MV-4-11 (cell line): ENCODE measurements around the gene SLC16A13.
A peak's percentile ranks its signal among the peaks of the same experiment; 100 is the strongest.
"Not testable (repeated sequence)": the region's sequence is repeated elsewhere in the genome, so short reads cannot be mapped to it uniquely, and the experiment has no call there.

Experiments
- DNase-seq: peaks from one replicate; lab custom pipeline; 2025; lab: John Stamatoyannopoulos, UW

SLC16A13 gene

GRCh38 chr17:7029659-7030058, 6.2 kb upstream of the SLC16A13 start:
- no peak for DNase-seq

DNA sequence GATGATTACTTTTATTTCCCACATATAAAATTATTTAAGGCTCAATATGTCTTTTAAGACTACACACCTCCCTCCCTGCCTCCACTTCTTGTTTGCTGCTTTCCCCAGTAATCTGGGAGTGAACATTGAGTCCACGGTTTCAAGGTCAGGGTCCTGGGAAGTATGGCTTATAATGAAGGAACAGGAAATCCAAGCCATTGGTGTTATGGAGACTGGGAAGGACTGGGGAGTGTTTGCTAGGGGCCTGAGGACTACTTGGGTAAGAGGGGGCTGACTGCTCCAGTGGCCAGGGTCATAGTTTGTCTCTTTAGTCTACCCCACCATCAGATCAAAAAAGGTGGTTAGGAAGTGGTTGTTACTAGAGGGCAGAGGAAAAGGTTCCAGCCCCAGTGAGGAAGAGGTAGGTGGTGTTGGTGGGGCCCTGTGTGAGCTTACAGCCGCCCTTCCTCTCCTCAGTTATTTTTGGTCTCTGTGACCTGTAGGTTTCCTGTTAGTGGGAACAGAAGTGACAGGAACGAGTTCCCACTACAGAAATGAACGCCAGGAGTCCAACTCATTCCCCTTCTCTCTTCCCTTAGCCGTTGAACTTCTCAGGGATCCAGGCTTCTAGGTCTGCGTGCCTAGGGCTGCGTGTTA, 742 bp upstream of the SLC16A13 start:
- no peak for DNase-seq

DNA sequence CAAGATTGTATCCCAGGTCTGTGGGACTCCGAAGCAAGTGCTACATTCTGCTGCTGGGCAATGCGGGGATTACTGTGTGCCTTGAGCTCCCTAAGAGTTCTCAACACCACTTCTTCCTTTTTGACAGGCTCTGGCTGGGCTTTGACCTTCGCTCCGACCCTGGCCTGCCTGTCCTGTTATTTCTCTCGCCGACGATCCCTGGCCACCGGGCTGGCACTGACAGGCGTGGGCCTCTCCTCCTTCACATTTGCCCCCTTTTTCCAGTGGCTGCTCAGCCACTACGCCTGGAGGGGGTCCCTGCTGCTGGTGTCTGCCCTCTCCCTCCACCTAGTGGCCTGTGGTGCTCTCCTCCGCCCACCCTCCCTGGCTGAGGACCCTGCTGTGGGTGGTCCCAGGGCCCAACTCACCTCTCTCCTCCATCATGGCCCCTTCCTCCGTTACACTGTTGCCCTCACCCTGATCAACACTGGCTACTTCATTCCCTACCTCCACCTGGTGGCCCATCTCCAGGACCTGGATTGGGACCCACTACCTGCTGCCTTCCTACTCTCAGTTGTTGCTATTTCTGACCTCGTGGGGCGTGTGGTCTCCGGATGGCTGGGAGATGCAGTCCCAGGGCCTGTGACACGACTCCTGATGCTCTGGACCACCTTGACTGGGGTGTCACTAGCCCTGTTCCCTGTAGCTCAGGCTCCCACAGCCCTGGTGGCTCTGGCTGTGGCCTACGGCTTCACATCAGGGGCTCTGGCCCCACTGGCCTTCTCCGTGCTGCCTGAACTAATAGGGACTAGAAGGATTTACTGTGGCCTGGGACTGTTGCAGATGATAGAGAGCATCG, 2.4 kb downstream of the SLC16A13 start:
- no peak for DNase-seq

DNA sequence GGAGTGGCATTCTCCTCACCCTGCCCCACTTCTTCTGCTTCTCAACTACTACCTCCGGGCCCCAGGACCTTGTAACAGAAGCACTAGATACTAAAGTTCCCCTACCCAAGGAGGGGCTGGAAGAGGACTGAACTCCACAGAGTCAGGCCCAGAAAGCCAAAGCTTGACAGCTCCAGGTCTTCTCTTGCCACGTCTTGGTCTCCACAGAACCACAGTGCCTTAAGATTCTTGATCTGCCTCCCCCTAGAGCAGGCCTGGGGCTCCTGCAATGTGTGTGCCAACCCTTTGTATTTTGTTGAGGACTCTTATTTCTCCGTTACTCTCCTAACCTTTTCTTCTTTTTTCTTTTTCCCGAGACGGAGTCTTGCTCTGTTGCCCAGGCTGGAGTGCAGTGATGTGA, 4.0 kb downstream of the SLC16A13 start:
- no peak for DNase-seq

- DNase-seq = no peak
These were observed 6.0 kb downstream of the SLC16A13 start for GRCh38 chr17:7041607-7042500.

DNA sequence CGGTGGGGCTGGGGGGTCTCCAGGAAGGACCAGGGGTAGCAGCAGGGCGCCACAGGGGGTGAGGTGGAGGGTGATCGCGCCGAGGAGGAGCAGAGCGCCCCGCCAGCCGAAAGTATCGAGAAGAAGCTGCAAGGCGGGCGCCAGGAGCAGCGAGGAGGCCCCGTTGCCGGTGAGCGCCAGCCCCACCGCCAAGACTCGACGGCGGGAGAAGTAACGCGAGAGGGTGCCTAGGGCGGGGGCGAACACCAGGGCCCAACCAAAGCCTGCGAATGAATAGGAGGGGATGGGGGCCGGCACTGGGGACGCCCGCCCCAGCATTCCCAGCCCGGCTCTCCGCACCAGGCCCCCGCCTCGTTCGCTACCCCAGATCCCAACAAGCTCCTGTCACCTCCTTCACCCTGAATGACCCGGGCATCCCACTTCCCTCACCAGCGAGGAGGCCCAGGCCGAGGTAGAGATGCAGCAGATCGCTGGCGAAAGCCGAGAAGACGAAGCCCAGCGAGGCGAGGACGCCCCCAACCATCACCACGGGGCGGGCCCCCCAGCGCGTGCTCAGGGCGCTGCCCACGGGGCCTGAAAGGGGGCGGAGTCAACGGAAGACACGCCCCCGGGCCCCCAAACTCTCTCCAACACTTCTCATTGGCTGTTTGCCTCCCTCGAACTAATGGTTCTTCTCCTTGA, 6.8 kb downstream of the SLC16A13 start:
- no peak for DNase-seq

DNA sequence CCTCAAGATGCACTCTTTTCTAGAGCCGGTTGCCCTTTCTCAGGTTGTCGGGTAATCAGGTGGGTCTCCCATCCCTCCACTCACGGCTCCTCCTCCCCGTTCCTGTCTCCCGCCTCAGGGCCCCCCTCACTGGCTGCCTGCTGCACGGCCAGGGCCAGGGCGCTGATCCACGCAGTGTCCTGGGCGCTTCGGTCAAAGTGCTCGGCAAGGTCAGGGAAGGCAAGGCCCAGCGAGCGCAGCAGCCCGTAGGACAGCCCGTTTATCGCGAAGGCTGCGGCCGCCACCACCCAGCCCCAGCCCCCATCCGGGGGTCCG, 7.3 kb downstream of the SLC16A13 start:
- no peak for DNase-seq

DNA sequence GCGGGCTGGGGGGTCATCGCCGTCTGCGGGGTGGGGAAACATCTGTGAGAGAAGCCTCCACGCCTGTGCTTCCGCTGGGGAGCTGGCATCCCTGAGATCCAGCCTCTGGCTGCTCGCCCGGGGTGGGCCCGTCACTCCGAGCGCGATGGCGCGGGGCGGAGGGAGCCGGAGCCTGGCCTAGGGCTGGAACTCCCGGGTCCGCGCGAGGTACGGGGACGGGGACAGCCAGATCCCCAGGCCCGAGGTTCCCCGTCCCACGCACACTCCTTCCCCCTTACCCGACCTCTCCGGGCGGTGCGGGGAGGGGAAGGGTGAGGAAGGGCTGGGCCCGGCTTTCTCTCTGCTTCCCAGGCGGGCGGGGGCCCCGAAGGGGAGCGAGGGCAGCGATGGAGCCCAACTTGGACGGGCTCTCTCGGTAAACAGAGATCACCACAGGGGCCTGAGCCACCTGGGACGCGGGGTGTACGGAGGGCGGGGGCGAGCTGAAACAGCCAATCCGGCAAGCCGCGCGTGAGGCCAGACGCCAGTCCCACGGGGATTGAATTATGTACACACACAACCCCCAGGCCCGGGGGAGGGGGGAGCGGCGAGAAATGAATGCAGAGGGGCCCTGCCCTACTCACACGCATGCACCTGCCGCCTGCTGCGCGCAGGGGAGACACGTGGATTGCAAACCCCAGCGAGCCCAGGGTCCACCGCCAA, 7.8 kb downstream of the SLC16A13 start, which contains the start of gene SLC16A11:
SLC16A11 (minus strand) TSS at position 596 of the 702 bp plus-strand sequence; CDS start at position 17, 579 bp downstream.
- no peak for DNase-seq

GRCh38 chr17:7045492-7046126, 9.8 kb downstream of the SLC16A13 start:
- DNase-seq = peak; percentile 70

- DNase-seq = no peak
These were observed 10.4 kb downstream of the SLC16A13 start for GRCh38 chr17:7046127-7046724.

GRCh38 chr17:7046725-7047397, 11.0 kb downstream of the SLC16A13 start:
- peak; percentile 73 for DNase-seq

DNA sequence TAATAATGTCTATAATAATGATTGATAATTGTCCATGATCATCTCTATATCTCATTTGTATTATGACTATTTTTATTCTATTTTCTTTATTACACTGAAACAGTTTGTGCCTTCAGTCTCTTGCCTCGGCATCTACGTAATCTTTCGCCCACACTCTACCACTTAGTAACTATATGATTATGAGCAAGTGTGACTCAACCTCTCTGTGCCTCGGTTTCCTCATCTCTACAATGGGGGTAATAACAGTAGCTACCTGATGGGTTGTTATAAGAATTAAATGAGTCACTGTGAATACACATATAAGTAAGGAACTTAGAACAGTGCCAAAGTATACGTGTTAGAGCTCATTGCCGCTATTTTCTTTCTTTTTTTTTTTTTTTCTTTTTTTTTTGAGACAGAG, 11.8 kb downstream of the SLC16A13 start:
- no peak for DNase-seq

DNA sequence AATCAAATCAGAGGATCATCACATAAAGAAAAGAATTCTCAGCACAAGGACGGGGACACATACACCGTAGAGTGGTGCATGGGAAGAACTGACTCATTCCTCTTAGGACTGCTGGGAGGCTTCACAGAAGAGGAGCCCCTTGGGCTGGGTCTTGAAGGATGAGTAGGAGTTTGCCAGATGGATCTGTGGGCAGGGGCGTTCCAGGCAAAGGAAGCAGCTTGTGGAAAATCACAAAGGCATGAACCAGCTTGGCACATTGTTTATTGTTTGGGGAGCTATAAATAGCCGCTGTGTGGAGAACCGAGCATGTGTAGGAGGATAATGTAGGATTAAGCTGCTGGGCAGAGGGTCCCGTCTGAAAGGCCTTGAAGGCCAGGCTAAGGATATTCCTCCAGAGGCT, 13.2 kb downstream of the SLC16A13 start:
- no peak for DNase-seq

- DNase-seq = not testable (repeated sequence)
These were observed 14.8 kb downstream of the SLC16A13 start for GRCh38 chr17:7050583-7050982.

DNA sequence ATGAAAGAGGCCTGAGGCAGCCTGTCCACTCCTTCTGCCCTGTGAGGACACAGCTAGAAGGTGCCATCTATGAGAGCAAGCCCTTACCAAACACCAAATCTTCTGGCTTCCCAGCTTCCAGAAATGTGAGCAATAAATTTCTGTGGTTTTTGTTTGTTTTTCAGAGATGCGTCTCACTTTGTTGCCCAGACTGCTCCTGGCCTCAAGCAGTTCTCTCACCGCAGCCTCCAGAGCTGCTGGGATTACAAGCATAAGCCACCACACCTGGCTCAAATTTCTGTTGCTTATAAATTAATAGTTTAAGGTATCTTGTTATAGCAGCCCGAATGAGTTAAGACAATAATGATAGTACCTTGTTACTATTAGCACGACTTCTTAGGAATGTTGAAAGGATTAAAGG, 20.6 kb downstream of the SLC16A13 start:
- no peak for DNase-seq

DNA sequence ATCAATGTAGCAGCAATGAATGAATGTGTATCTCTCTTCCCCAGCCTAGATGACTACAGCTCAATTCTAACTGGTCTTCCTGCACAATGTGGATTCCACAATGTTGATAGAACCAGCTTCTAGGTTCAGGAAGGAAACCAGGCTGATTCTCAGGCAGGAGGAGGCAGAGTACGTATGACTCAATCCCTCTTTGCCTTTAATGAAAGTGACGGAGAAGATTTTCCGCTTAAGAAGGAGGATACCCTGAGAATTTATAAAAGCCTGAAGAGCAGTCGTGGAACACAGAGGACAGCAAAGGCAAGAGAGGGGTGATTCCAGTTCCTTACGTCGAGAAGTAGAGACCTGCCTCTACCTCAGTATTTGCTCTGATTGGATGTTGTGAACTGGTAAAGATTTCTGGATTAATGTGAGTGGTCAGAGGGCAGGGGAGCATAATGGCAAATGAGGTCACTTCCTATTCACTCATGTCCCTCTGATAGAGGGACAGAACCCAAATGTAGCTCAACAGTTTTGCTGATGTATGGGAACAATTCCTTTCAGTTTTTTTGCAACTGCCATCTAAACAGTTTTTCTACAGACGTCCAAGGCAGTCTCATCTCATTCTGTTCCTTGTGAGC, 23.1 kb downstream of the SLC16A13 start:
- DNase-seq = no peak

GRCh38 chr17:7060165-7060891, 24.5 kb downstream of the SLC16A13 start:
- no peak for DNase-seq

DNA sequence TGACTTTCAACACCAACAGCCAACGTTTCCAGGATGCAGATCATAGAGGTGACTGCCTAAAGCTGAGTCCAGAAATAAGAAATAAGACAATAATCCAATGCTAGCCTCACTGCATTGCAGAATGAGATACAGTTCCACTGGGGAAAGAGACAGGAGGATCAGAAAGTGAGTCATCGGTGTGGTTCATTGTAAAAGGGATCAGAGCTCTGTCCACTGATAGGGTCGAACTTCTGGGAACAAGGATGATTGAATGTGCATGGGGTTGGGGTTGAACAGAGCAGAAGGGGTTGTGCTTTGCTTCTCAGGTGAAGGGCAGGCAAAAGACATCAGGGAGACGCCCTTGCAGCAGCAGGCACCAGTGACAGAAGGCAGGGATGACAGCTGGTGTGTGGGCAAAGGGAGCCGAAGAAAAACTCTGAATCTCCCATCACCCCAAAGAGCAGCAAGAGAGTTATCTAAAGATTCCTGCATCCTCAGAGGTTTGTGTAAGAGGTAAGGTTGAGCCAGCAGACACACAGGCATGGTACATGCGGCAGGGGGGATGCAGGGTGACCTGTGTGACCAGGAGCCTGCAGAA, 27.8 kb downstream of the SLC16A13 start:
- DNase-seq = peak; percentile 8
